ENCODE measurements around the gene TUBGCP3.

- no peak for TF ChIP-seq CTCF (IDR thresholded peaks at IDR 0.05; ENCODE audit: low read depth, low read length, missing input control)
- no peak for TF ChIP-seq MAX (IDR thresholded peaks at IDR 0.05)
- TF ChIP-seq NR2F2 (IDR thresholded peaks at IDR 0.05) = no peak
- no peak for TF ChIP-seq ZBTB33 (IDR thresholded peaks at IDR 0.05)
- TF ChIP-seq HNF4G (IDR thresholded peaks at IDR 0.05) = no peak
- no peak for TF ChIP-seq GABPA (IDR thresholded peaks at IDR 0.05 in 1 of 2, conservative IDR thresholded peaks at IDR 0.05 in 1 of 2)
- TF ChIP-seq REST (IDR thresholded peaks at IDR 0.05) = no peak
These were observed 4.2 kb upstream of the TUBGCP3 start for GRCh38 chr13:112592181-112592580.
